Fibroblast of gingiva (primary cell): ENCODE measurements around the gene PTPRK.

Experiments used
- DNase-seq: peaks from one replicate; pipeline ENCODE4 v3.0.0-alpha.2; 2011; ENCODE audit warnings: low read depth

Gene PTPRK

DNA sequence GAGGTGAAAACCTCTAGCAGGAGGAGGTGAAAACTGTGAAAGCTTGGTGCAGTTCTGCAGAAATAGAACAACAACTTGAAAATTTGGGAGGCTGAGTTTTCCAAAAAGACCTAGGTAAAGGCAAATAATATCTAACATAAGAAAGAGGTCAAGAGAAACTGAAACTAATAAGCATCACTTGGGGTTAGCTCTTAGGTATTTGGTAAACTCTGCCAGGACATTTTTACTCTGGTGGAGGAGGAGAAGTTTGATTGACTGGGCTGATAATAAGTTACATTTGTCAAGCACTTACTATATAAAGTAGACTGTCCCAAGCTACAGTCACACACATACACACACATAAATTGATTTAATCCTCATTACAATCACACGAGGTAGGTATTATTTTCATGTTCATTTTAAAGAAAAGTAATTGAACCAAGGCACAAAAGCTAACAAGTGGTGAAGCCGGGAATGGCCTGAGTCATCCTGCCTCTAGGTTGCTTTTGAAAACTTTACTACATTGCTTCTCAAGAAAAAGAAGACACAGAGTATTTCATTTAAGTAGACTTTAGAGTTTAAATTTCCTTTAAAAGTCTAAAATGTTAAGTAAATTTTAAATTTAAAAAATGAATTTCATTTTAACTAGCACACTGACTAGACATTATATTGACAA is 275.5 kb downstream of the PTPRK start:
- DNase-seq: no peak

DNA sequence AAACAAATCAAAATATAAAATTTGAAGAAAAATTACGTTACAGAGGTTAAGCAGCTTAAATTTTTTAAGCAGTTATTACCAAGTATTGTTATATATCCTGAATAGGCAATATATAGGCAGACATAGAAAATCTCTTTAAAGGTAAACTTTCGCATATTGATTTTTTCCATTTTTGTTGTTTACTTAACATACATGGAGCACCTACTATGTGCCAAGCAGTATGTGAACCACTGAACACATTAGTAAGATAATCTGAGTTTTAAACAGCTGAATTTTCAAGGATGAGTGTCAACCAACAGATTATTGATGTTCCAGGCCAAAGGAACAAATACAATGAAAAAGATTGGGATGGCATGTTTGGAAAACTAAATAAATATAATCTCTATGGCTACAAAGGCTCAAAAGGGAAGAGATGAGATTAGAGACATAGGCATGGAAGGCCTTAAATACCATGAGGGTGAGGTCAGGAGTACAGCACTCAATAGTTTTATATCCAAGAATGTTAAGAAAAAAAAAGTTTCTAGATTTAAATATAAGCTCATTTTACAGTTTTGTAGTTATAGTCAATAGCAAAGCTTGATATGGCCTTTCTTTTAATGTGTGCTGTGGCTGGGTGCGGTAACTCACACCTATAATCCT is 277.5 kb downstream of the PTPRK start:
- DNase-seq: no peak

DNA sequence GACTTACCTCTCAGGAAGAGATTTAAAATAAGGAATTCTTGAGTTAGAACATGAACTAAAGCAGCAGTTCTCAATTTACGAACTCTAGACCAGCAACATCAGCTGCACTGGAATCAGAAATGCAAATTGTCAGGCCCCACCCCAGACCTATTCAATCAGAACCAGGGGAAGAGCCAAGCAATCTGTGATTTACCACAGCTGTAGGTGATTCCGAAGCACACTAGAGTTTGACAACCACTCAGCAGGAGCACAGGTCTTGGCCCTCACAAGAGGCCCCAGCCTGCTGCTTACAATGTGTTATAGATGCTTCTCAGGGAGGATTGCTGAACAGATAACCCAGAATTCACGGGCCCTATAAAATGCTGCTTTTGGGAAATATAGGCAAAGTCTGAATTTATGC is 279.2 kb downstream of the PTPRK start:
- DNase-seq: no peak

DNA sequence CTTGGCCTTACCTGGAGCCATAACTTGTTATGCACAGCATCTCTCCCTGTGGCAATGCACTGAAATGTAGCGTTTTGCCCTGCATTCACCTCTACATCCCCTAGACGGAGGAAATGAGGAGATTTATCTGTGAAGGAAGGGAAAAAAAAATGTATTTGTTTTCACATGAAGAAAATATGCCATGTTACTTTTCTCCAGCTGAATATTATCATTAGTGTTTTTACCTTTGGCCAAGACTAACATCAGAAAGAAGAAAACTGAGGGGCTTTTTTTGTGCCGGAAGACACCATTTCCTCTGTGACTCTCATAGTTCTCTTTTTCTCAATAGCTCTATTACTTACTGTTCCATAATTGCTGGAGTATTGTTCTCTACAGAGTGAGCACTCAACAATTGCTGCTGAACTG is 280.4 kb downstream of the PTPRK start:
- DNase-seq: no peak

DNA sequence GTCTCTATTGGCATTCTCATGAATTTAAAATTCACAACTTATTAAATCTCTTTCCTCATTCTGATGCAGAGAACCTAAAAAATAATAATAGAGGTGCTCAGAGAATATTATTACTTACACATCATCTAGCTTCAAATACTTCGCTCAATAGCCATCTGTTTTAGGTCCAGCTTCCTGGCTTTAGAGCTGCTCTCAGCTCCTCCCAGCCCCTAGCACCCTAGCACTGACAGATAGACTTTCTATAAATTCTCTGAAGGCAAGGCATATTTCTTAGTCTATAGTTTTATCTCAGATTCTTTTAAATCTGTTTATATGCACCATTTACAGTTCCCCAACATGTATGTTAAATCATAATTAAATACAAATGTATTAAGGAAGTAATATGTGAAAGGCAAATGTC is 281.3 kb downstream of the PTPRK start:
- DNase-seq: no peak

DNA sequence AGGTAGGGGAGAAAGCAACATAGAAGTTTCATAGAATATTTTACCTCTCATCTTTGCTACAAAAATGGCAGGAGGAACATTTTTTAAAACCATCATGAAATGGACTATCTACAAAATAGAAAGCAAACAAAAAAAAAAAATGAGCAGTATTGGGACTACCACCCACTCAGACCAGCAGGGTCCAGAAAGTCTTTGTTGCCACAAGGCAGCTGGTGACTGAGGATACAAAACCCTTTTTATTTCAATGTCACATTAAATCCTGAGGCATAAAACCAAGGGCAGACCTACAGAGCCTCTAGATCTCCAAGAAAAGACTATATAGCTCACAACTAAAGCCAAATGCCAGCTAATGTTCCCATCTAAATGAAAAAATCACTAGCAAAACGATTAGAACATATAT is 282.2 kb downstream of the PTPRK start:
- DNase-seq: no peak

DNA sequence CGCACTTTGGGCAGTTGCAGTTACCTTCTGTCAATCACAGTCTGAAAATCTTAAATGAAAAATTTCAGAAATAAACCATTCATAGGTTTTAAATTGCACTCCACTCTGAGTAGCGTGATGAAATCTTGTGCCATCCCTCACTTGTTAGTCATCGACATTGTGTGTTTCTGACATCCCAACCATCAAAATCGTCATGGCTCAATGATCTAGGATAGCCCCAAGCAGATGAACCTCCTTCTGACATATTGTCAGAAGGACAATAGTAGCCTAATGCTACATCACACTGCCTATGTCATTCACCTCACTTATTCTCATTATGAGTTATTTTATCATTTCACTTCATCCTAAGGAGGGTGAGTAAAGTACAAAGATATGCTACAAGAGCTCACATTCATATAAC is 284.8 kb downstream of the PTPRK start:
- peak; percentile 37 for DNase-seq

DNA sequence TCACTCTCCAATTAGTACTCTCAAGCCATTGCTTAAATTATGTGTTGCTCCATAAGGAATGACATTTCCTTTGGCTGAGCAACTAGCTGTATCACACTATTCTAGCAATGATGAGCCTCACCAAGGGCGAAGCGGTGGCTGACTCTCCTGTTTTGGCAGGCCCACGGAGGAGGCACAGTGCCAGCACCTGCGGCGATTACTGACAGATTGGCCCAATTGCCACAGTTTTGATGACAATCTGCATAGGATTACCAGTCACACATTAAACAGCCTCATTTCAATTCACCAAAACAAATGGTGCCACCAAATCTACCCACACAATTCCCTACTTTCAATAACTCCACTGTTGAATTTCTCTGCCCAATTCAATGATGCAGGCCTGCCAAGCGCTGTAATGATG is 286.9 kb downstream of the PTPRK start:
- no peak for DNase-seq

DNA sequence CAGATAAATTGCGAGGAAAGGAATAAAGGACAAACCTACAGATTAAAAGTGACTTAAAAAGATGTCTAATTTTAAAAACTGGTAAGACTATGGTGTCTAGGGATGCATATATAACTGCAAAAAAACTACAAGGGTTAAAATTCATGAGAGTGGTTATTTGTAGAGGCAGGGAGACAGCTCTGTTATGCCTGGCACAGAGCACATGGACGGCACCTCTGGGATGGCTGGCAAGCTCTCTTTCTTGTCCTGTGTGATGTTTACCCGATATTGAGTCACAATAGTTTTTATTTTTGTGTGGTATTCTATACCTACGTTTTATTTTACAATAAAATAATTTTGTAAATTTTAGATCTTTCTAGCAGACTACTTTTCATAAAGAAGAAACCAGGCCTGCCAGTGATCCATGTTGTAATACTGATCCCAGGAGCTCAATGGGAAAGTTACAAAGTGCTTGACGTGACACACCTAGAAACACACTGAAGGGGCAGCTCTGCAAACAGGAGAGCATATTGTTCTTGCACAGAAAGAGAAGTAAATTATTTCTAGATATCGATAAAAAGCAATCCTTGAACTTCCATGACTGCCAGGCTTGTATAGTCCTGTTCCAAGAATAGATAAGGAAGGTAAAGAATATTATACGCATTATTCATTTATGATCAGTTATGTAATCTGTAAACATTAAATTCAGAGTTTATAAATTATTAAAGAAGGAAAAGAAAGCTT is 290.0 kb downstream of the PTPRK start:
- DNase-seq: no peak

DNA sequence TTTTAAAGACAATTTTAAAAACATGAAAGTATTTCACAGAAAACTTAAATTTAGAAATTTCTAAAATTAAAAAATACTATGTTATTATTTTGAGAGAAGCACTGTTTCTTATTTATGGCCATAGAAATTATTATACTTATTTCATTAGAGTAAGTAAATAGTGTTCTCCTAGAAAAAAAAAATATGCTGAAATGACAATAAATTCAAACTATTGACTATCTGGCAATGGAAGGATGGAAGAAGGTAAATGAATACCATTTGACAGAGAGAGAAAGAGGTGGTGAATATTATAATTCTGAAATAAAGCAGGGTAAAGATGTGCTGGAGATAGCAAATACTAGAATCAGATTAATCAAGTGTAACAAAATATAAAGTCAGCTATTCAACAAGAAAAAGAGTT is 294.8 kb downstream of the PTPRK start:
- no peak for DNase-seq

DNA sequence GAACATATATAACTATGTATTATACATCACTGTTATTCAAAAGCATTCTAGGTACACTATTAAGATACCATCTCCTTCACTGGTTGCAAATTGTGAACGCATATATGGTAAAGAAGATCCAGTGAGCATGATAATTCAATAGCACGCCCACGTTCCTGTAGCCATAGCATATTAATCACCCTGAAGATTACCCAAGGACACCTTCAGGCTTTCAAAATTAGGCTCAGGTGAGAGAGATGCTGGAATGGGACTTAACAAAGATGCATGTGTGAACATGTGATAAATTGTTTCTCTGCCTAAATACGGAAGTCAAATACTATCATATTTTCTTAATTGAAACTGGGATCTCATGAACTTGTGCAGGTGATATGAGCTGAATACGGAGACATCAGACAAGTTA is 303.5 kb downstream of the PTPRK start:
- DNase-seq: no peak

DNA sequence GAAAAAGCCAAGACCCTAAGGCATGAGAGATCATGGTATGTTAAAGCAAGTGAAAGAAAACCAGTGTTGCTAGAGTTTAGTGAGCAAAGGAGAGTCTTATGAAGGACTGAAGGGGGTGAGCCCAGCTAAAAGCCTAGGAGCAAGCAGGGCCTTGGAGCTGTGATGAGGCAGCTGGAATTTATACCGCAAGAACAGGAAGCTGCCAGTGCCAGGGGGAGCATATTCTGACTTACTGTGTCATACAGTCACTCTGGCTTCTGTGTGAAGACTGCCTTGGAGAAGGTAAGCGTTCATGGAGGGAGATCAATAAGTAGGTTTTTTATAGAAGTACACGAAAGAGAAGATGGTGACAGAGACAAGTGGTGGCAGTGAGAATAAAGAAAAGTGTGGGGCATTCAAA is 310.6 kb downstream of the PTPRK start:
- peak; percentile 56 for DNase-seq

DNA sequence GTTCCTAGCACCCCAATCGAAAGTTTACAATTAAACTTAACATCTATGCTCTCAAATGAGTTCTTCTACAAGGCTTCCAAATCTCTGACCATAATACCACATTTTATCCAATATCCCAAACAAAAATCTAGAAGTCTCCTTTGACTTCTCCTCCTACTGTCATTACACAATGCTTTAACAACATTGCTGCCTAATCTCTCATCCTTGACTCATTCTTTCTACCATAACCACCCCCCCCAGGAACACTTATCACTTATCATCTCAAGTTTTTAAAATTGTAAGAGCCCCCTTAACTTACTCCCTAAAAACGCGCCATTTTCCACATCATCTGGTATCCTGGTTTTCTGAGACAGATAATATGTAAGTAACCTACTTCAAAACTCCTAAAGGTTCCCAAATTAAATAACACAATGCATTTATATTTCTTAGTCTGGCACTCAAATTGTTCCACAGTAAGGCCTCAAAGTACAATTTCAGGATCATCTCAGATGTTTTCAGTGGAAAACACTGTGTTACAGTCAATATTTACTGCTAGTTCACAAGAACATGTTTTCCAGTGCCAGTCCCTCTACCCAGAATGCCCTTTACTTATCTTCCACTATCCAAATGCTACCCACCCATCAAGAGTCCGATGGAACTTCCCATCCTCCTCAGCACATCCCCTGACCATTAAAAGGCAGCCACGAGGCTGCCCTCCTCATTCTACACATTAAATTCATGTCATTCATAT is 311.4 kb downstream of the PTPRK start:
- DNase-seq: peak; percentile 10

DNA sequence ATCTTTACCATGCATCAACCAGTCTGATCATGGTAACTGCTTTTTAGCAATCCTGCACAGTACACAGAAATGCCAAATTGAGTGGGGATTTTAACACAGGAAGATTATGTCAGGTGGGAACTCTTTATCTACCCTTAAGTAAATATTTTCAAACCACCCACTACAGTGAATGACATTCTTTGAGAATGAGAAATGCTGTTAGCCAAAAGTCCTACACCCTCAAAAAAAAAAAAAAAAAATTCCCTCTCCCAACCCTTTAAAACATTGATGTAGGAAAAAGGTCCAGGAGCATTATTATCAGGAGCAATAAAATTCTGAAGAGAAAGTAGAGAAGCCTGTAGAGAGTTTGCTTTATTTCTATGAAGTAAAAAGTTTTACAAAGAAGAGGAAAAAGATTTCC is 312.3 kb downstream of the PTPRK start:
- DNase-seq: no peak

DNA sequence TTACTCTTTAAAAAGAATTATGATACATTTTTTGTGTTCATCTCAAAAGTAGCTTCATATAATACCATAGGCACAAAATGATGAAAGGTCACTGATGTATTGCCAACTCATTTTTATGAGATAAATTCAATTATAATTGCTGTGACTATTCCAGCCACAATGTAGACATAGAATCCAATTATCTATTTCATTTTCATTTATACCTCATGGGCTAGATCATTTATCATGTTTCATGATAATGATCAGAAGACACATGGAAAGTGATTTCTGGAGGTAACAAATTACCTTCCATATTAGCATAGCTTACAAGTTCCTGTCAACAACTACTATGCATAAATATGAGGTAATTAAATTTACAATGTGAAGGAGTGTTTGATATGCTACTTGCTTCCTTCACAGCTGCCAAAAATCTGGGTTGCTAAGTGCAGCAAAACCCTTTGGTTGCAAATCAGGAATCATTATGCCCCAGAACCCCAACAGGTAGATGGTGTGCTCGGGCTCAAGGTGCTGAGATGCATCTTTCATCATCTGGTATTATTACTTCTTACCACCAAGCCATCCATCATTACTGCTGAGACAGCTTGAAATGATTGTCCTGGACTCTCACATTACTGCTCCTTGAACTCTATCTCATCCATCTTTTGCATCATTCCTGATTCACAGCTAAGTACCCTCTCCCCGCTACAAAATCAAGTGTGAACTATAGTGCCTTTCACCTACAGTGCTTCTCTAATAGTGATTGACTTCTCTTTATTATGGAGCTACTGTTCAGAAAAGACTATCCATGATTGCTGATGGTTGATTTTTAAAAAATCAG is 313.6 kb downstream of the PTPRK start:
- DNase-seq: no peak

DNA sequence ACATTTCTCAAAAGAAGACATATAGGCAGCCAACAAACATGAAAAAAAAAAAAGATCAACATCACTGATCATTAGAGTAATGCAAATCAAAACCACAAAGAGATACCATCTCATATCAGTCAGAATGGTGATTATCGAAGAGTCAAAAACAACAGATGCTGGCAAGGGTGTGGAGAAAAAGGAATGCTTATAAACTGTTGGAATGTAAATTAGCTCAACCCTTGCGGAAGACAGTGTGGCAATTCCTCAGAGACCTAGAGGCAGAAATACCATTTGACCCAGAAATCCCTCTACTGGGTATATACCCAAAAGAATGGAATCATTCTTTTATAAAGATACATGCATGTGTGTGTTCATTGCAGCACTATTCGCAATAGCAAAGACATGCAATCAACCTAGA is 315.8 kb downstream of the PTPRK start:
- DNase-seq: peak; percentile 65

DNA sequence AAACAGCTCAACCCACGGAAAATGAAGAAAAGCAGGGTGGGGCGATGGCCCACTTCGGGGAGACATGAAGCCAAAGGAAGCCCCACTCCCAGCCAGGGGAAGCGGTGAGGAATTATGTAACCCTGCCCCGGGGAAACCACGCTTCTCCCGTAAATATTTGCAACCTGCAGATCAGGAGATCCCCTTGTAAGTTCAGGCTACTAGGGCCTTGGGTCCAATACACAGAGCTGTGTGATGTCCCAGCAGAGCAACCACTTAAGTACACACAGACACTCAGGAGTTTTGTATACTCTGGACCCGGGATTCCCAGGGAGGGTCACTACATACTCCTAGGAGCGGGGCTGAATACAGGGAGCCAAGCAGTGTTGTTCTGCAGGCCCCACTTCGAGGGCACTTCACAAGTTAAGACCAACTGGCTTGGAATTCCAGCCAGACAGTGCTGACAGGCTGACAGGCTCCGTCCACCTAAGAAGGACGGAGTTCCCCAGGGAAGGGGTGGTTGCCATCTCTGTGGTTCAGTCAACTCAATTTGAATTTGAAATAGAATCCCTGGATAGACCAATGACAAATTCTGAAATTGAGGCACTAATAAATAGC is 318.1 kb downstream of the PTPRK start:
- no peak for DNase-seq

DNA sequence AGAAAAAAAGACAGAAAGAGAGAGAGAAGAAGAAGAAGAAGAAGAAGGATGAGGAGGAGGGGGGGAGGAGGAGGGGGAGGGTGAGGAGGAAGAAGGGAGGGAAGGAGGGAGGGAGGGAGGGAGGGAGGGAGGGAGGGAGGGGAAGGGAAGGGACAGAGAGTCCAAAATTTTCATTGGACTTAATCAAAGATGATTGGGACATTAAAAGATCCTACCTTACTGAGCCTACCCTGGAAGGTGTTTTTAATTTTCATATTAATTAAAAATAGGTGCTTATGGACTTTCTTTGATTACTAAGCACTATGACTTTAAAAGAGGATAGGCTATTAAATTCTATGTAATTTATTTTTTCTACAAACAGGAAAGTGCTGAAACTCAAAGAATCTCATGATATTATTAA is 319.6 kb downstream of the PTPRK start:
- DNase-seq: no peak

DNA sequence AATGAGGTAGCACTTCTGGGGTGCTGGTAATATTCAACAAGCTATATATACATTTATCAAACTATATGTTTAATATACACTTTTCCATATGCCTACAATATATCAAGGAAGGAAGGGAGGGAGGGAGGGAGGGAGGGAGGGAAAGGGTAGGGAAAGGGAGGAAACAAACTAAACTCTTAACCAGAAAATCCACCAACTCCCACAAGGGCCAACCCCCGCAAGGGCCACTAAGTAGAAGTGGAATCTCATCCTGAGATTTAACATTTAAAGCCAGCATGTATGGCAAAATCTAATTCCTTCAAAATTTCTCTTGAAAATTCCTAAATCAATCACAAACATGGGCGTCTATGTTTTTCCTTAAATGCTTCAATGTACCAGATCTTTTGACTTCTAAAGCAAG is 320.9 kb downstream of the PTPRK start:
- no peak for DNase-seq

DNA sequence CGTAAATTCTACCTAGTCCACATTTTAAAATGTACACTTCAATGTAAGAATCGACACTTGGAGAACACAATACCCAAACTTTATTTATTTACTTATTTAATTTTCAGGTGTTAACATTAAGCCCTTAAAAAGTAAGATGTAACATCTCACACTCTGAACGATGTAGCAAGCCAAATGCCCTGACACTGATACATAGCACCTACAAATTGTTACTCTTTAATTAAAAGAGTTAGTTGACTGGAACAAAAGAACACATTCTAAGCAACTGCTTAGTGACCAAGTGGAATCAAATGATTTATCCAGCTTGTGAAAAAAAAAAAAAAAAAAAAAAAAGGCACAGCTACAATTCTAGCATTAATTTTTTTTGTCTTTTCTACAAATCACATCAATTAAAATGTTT is 327.4 kb downstream of the PTPRK start:
- no peak for DNase-seq

DNA sequence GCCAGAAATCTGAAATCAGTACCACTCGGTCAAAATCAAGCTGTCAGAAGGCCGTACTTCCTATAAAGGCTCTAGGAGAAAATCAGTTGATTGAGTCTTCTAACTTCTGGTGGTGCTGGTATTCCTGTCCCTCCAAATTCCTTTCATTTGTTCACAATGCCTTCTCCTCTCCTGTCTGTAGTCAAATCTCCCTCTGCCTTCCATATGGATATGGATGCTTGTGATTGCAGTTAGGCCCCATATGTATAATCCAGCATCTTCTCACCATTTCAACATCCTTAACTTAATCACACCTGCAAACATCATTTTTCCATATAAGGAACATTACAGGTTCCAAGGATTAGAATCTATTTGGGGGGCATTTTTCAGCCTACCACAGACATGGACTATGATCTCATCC is 331.7 kb downstream of the PTPRK start:
- DNase-seq: no peak

DNA sequence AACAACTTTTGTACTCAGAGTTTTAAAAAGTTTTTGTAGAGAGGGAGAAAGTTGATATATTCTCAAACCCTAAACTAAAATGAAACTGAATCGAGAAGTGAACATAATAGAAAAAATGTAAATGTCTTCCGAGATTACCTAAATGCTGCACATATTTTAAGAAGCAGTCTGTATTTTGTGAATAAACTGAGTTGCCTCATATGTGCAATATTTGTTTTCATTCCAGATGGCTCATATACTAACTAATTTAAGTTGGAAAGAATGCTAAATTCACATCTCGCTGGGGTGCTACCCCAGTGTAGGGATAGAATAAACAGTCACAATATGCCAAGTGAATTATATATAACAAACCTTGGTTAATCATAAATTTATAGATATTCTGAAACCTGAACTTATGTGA is 333.7 kb downstream of the PTPRK start:
- DNase-seq: peak; percentile 6
